Karpas-422 (cell line): ENCODE results near the gene CTNNA2. TPM values are rescaled to one million over a fixed set of nuclear protein-coding genes. Genes with fewer than 3 reads are reported as not detected.

ENCODE experiments used
- DNase-seq: peaks from one replicate; pipeline ENCODE4 v3.0.0-alpha.2; 2015
- H2AFZ ChIP-seq: fragments of 200-600 bp; sonication (generic); 2 replicates; pipeline ENCODE4 v1.6.1; 2014; ENCODE audit warnings: antibody characterized with exemption, low read length, mixed read lengths
- H3K27ac ChIP-seq: fragments of 200-600 bp; sonication (generic); 2 replicates; pipeline ENCODE4 v1.5.1; 2014; ENCODE audit warnings: mild to moderate bottlenecking, low read length, moderate library complexity
- H3K27me3 ChIP-seq: fragments of 200-600 bp; sonication (generic); 2 replicates; pipeline ENCODE4 v1.6.1; 2014; ENCODE audit warnings: low read length, mixed read lengths
- H3K36me3 ChIP-seq: fragments of 200-600 bp; sonication (generic); 2 replicates; pipeline ENCODE4 v1.6.1; 2014; ENCODE audit warnings: low read length, mixed read lengths; ENCODE audit not compliant: insufficient read depth
- H3K4me1 ChIP-seq: fragments of 200-600 bp; sonication (generic); 2 replicates; pipeline ENCODE4 v1.6.1; 2014; ENCODE audit warnings: mild to moderate bottlenecking, low read length, mixed read lengths
- H3K4me2 ChIP-seq: fragments of 200-600 bp; sonication (generic); 2 replicates; pipeline ENCODE4 v1.6.1; 2014; ENCODE audit warnings: low read length, low read depth, mild to moderate bottlenecking; ENCODE audit not compliant: poor library complexity, severe bottlenecking
- H3K4me3 ChIP-seq: fragments of 200-600 bp; sonication (generic); 2 replicates; pipeline ENCODE4 v1.5.1; 2014; ENCODE audit warnings: mild to moderate bottlenecking, antibody characterized with exemption, low read length, mixed read lengths
- H3K79me2 ChIP-seq: fragments of 200-600 bp; sonication (generic); 2 replicates; pipeline ENCODE4 v1.6.1; 2014; ENCODE audit warnings: mild to moderate bottlenecking, low read length, mixed read lengths
- H3K9ac ChIP-seq: fragments of 200-600 bp; sonication (generic); 2 replicates; pipeline ENCODE4 v1.6.0; 2014; ENCODE audit warnings: low read length
- H3K9me2 ChIP-seq: fragments of 200-600 bp; sonication (generic), shearing (Covaris generic); replicated peaks from 2 replicates; pipeline ENCODE4 v1.6.0; 2014; ENCODE audit warnings: mild to moderate bottlenecking, low read length, moderate library complexity; ENCODE audit not compliant: insufficient read depth
- H3K9me3 ChIP-seq: fragments of 300-700, 200-600 bp; sonication (generic); 2 replicates; pipeline ENCODE4 v1.6.1; 2014; ENCODE audit warnings: low read length, mixed read lengths
- H4K20me1 ChIP-seq: fragments of 200-600 bp; sonication (generic); 2 replicates; pipeline ENCODE4 v1.6.1; 2014; ENCODE audit warnings: mild to moderate bottlenecking, antibody characterized with exemption, low read length, low read depth; ENCODE audit not compliant: insufficient read depth
- total RNA-seq: library from RNA; depleted of rRNA; stranded (reverse); fragments of >200 nt; shearing (Covaris generic); gene quantifications from 2 replicates; pipeline ENCODE4 v1.2.3, GENCODE V29; 2014; ENCODE audit warnings: low replicate concordance

CTNNA2 gene
- total RNA-seq, 1 experiment from 2014 or later = not detected

DNA sequence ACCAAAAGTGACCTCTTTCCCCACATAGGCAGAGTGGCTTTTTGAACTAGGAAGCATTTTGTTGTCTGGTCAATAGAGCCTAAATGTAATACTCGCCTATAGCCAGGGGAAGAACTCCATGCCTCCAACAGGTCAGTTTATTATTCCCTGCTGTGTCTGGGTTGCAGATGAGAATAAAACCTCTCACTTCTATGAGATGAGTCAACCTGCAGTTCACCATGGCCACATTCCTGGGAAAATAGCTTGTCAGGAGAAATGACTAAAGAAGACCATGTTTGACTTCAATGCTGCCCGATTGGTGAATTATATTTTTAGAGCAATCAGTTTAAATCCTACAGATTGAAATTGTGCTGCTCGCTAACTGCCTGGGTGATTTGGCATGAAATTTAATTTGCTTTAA, 838.4 kb downstream of the CTNNA2 start:
- DNase-seq = no peak

DNA sequence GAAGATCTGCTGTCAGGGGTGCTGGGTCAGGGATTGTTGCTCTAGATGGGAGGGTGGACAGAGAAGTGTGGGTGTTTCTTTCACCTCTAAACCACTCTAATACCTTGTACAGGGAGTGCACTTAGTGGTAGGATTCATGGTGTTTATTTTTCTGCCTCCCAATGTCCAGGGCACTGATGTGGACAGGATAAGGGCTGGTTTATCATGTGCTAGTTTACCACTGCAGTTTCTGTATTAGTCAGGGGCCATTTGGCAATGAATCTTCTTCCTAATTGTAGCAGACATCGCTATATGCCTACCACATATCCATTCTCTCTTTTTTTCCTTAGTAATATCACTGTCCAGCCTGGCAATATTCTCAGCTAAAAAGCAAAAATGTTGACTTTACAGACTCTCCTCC, 842.0 kb downstream of the CTNNA2 start:
- Histone ChIP-seq H3K27me3 (no peaks in the 10 kb centered on the region), H3K4me3 (no peak overlapping the region), H3K9me2 (no peaks in the 10 kb centered on the region), H3K27ac (no peak overlapping the region), H3K79me2 (no peaks in the 10 kb centered on the region), H3K36me3 (no peaks in the 10 kb centered on the region), H4K20me1 (no peaks in the 10 kb centered on the region), H3K9me3 (no peaks in the 10 kb centered on the region), H3K4me1 (no peaks in the 10 kb centered on the region), H3K4me2 (no peak overlapping the region), H2AFZ (no peak overlapping the region), H3K9ac (no peak overlapping the region)
- DNase-seq = no peak

More for the DNA sequence above, 838.4 kb downstream of the CTNNA2 start:
- H3K9me3 ChIP-seq = no peaks in the 10 kb centered on the region
- H3K36me3 ChIP-seq = no peaks in the 10 kb centered on the region
- H3K27me3 ChIP-seq = no peaks in the 10 kb centered on the region
- H3K4me3 ChIP-seq = no peak overlapping the region
- no peaks in the 10 kb centered on the region for H3K79me2 ChIP-seq
- no peak overlapping the region for H3K27ac ChIP-seq
- H3K9ac ChIP-seq = no peak overlapping the region
- H3K4me1 ChIP-seq = no peaks in the 10 kb centered on the region
- no peaks in the 10 kb centered on the region for H4K20me1 ChIP-seq
- no peak overlapping the region for H3K4me2 ChIP-seq
- H3K9me2 ChIP-seq = no peaks in the 10 kb centered on the region
- H2AFZ ChIP-seq = no peak overlapping the region

DNA sequence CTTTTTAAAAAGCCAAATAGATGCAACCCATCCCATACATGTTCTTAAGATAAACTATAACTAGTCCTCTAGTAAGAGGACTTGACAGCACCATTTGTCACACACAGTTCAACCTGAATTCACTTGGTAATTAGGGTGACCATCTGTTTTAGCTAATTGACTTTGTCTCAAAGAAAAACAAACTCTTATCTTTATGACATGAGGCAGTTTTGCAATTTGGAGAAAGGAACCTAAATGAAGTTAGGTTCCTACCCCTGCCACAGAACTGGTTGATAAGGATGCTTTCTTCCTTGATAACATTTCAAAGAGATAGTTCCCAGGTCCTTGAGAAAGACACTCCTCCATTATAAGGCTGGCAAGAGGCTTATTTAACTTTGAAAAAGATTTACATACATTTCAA, 849.1 kb downstream of the CTNNA2 start:
- no peaks in the 10 kb centered on the region for H3K9me3 ChIP-seq
- no peak overlapping the region for H2AFZ ChIP-seq
- no peaks in the 10 kb centered on the region for H3K79me2 ChIP-seq
- DNase-seq = no peak
- 0 out of 2 replicates have a peak, but pooled peaks cover 5% of the 10 kb centered on the region for H4K20me1 ChIP-seq
- peaks cover 33% of the 10 kb centered on the region for H3K4me1 ChIP-seq
- no peaks in the 10 kb centered on the region; the same call in 1 of the 2 replicates for H3K27me3 ChIP-seq
- H3K4me3 ChIP-seq = no peak overlapping the region
- no peak overlapping the region for H3K4me2 ChIP-seq
- H3K27ac ChIP-seq = no peak overlapping the region
- H3K9ac ChIP-seq = no peak overlapping the region
- no peaks in the 10 kb centered on the region for H3K36me3 ChIP-seq
- H3K9me2 ChIP-seq = no peaks in the 10 kb centered on the region

- H2AFZ ChIP-seq = no peak overlapping the region
- H3K4me1 ChIP-seq = peaks cover 43% of the 10 kb centered on the region
- 0 out of 2 replicates have a peak, but pooled peaks cover 5% of the 10 kb centered on the region for H4K20me1 ChIP-seq
- H3K9ac ChIP-seq = no peak overlapping the region
- no peak overlapping the region for H3K4me2 ChIP-seq
- H3K27ac ChIP-seq = no peak overlapping the region
- no peaks in the 10 kb centered on the region for H3K79me2 ChIP-seq
- H3K27me3 ChIP-seq = no peaks in the 10 kb centered on the region; the same call in 1 of the 2 replicates
- no peak overlapping the region for H3K4me3 ChIP-seq
- H3K36me3 ChIP-seq = no peaks in the 10 kb centered on the region
- no peaks in the 10 kb centered on the region for H3K9me3 ChIP-seq
- no peaks in the 10 kb centered on the region for H3K9me2 ChIP-seq
- no peak for DNase-seq
Measured at GRCh38 chr2:80363330-80363729, 850.5 kb downstream of the CTNNA2 start.

GRCh38 chr2:80363791-80364349, 851.0 kb downstream of the CTNNA2 start:
- no peak overlapping the region for H3K9ac ChIP-seq
- 0 out of 2 replicates have a peak, but pooled peaks cover 5% of the 10 kb centered on the region for H4K20me1 ChIP-seq
- H3K79me2 ChIP-seq = no peaks in the 10 kb centered on the region
- H3K9me2 ChIP-seq = no peaks in the 10 kb centered on the region
- no peak overlapping the region for H2AFZ ChIP-seq
- H3K36me3 ChIP-seq = no peaks in the 10 kb centered on the region
- no peak overlapping the region for H3K4me3 ChIP-seq
- H3K9me3 ChIP-seq = no peaks in the 10 kb centered on the region
- H3K27me3 ChIP-seq = no peaks in the 10 kb centered on the region; the same call in 1 of the 2 replicates
- H3K4me1 ChIP-seq = peaks cover 43% of the 10 kb centered on the region
- no peak for DNase-seq
- H3K4me2 ChIP-seq = peak overlapping the region; percentile 7
- H3K27ac ChIP-seq = no peak overlapping the region

DNA sequence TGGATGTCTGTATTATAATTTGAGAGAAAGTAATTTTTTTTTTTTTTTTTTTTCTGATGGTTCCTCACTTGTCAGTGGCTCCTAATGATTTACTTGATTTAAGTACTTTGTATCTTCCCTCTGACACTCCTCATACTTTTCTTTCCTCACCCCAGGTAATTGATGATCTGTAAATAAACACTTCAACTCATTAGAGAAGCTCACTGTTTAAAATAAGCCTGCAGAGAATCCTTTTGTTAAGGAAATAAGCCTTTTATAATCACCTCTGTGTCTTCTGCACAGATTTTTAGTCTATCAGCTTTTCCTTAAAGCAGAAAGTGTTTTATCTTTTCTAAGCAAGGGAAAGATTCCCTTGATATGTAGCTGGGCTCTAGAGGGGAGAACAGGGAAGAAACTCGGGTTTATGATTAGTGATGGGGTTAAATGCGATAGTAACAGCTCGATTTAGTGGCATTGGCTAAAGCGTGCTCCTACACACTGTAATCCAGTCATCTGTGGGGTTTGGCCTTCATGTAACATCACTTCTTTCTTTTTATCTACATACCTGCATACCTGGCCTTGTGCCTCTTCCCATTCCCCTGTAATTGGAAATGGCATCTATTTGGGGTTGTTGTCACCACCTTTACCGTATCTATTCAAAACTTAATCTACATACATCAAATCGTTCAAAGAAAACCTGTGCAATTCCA, 851.8 kb downstream of the CTNNA2 start:
- Histone ChIP-seq H3K4me3 (no peak overlapping the region), H3K27me3 (no peaks in the 10 kb centered on the region; the same call in 1 of the 2 replicates), H3K9me2 (no peaks in the 10 kb centered on the region), H2AFZ (no peak overlapping the region), H3K79me2 (no peaks in the 10 kb centered on the region), H3K4me1 (peaks cover 43% of the 10 kb centered on the region), H3K36me3 (no peaks in the 10 kb centered on the region), H3K9me3 (no peaks in the 10 kb centered on the region), H3K9ac (no peak overlapping the region), H3K27ac (no peak overlapping the region), H3K4me2 (peak overlapping the region; percentile 30), H4K20me1 (0 out of 2 replicates have a peak, but pooled peaks cover 5% of the 10 kb centered on the region)
- DNase-seq = no peak

DNA sequence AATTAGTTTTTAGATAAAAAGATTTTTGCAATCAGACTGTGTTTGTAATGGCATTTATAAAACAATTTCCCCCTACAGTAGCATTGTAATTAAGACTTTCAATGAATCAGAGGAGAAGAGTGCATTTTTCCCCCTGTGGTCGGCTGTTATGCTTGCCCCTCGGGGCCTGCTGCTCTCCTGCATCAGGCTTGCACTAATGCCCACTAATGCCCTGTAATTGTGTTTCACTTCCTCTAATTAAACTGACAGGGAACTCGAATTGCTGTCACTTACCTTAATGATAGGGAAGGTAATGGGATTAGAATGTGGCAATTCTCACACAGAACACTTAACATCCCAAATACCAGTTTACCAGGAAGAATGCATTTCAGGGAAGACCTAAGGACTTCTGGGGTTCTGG, 852.9 kb downstream of the CTNNA2 start:
- Histone ChIP-seq H3K9me2 (no peaks in the 10 kb centered on the region), H3K27ac (no peak overlapping the region), H4K20me1 (0 out of 2 replicates have a peak, but pooled peaks cover 5% of the 10 kb centered on the region), H2AFZ (no peak overlapping the region), H3K79me2 (no peaks in the 10 kb centered on the region), H3K4me1 (peaks cover 43% of the 10 kb centered on the region), H3K36me3 (no peaks in the 10 kb centered on the region), H3K27me3 (no peaks in the 10 kb centered on the region; the same call in 1 of the 2 replicates), H3K4me3 (no peak overlapping the region), H3K9ac (no peak overlapping the region), H3K9me3 (no peaks in the 10 kb centered on the region), H3K4me2 (peak overlapping the region; percentile 30)
- DNase-seq = peak; percentile 89

GRCh38 chr2:80370375-80371009, 857.6 kb downstream of the CTNNA2 start:
- Histone ChIP-seq H3K79me2 (no peaks in the 10 kb centered on the region), H3K27ac (no peak overlapping the region), H2AFZ (no peak overlapping the region), H3K4me2 (no peak overlapping the region), H3K36me3 (no peaks in the 10 kb centered on the region), H3K9me3 (no peaks in the 10 kb centered on the region), H3K4me1 (peaks cover 24% of the 10 kb centered on the region), H3K9me2 (no peaks in the 10 kb centered on the region), H3K9ac (no peak overlapping the region), H3K27me3 (no peaks in the 10 kb centered on the region), H3K4me3 (no peak overlapping the region), H4K20me1 (0 out of 2 replicates have a peak, but pooled peaks cover 5% of the 10 kb centered on the region)
- no peak for DNase-seq
